B cell (primary cell): Measurements from ENCODE around the gene MYO10.

Source experiments
- CTCF ChIP-seq: fragments of 200-600 bp; IDR thresholded peaks from one replicate; pipeline ENCODE4 v1.8.0; 2022; ENCODE audit warnings: antibody characterized with exemption, mild to moderate bottlenecking
- EZH2 ChIP-seq: IDR thresholded peaks from 2 replicates; pipeline ENCODE4 v1.6.1; 2012; ENCODE audit warnings: borderline replicate concordance, low read depth, mild to moderate bottlenecking, moderate library complexity, low read length; ENCODE audit not compliant: insufficient read depth, poor library complexity, severe bottlenecking

DNA sequence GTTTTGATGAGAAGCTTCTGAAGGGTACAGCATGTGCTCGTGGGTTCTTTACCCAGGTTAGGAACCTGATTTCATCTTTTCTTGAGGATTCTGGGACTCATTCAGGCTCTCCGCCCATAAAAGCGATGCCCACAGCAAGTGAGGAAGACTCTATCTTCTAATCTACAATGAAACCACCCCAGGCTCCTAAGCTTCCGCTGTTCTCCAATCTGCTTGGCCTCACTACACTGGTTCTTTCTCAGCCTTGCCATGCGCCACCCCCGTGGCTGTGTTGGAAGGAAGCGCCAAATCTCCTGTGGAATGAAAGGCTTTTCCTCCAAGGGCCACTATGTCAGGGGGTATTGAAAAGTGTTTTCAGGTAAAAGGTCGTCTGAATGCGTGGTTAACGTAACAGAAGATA lies 135.6 kb downstream of the MYO10 start:
- TF ChIP-seq CTCF, result no peak
- TF ChIP-seq EZH2, result no peak
